ENCODE results near the gene DCN.

Gene DCN

DNA sequence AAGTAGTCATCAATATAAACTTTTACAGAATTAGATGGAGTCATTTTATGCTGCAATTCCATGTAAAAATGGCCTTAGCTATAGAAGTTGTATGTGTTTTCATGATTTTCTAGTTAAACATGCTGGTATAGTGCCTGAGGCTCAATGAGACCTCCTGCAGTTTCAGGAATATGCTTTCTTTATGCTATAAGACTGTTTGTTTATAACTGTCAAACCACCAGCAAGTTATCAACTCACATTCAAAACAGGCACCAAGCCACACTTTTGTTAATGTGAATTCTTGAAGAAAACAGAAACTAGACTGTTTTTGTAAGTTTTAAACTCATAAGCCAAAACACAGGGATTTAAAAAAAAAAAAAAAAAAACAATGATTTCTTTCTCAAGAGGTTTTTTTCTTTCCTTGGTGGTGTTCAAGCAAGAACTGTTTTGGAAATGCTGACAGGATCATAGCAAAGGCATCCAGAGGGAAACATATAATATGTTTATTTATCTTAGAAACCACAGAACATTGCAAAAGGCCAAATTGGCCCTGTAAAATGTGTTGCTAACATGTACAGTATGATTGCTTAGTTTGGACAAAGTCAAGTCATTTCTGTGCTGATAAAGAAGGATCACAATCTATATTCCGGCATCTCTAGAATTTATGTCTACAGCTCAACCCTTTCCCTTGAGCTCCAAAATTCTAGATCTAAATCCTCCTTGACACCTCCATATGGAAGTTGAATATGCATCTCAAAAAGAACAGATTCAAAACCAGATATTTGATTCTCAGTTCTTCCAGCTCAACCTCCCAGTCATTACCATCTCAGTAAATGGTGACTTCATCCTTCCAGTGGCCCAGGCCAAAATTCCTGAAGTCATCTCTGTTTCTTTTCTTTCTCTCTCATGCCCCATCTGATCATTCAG, 42.3 kb downstream of the DCN start:
- in situ Hi-C loops (cut with HindIII; ENCODE audit: low sequenced_read_pairs) = no loop called here

DNA sequence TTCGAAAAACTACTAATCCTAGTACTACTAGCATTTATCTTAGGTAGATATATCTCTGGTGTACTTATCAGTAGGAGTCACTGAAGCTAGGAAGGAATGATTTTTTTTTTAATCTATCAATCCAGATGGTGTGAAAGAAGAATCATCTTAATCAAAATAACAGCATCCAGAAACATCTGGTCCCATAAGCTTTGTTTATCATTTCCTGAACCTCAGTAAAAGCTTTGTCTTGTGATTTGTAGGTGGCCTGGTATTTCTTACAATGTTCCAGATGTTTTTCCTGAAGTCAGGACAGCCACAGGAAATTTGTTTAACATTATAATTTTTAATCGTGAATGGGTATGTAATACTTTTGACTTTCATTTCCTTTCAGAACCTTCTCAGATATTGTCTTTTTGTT, 43.3 kb downstream of the DCN start:
- in situ Hi-C loops (cut with HindIII; ENCODE audit: low sequenced_read_pairs) = no loop called here

DNA sequence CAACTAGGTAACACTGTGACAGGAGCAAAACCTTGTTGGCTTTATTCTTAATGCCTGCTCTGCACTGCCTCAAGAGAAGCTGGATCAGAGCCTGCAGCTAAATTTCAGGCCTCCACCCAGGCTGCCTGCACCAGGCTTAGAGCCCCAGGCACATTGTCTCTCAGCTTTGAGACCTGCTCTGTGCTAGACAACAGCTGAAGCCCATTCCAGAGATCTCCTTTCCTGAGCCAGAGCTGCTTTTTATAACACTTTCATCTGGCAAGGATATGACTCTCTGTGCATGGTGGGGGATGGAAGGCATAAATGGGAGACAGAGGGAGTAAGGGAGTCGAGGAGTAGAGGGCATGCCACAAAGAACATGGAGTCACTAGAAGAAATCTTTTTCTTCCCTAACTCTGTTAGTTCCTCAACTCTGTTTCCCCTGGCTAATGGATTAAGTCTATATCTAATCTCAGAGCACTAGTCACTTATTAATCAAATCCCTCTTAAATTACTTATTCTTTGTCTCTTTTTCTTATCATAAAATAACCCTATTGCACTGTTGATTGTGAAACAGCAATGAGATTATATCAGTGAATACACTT, 44.2 kb downstream of the DCN start:
- in situ Hi-C loops (cut with HindIII; ENCODE audit: low sequenced_read_pairs) = no loop called here

DNA sequence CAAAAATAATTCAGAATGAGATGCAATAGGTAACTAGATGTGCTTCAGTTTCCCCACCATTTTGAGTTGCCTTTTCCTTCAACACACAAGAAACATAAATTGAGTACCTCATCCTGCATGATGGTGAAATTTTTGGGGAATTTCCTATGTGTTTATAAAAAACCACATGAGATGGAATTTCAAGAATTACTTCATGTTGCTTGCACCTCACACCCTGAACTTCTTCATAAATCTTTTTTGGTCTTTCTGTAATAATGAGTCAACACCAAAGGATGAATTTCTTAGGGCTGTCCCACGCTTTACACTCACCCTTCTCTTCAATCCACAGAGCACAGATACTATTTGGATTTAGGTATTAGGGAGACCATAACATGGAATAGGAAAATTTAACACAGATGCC, 48.7 kb downstream of the DCN start:
- in situ Hi-C loops (cut with HindIII; ENCODE audit: low sequenced_read_pairs) = no loop called here

DNA sequence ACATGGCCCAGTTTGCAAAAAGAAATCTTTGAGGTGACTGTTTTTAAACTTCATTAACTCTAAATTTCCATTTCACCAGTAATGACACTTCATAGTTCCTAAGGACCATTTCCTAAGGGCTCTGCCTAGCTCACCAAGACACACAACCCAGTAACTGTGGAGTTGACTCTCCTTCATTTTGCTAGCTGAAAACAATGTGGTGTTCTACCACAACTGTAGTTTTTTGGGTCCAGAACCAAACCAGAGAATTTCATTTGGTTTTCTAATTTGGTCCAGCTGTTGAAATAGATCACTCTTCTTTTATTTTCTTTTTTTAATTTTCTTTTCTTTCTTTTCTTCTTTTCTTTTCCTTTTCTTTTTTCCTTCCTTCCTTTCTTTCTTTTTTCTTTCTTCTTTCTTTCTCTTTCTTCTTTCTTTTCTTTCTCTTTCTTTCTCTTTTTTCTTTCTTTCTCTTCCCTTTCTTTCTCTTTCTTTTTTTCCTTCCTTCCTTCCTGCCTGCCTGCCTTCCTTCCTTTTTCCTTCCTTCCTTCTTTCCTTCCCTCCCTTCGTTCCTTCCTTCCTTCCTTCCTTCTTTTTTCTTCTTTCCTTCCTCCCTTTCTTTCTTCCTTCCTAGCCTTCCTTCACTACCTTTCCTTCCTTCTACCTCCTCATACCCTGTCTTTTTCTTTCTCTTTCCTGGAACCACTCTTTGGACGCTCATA, 52.8 kb downstream of the DCN start:
- in situ Hi-C loops (cut with HindIII; ENCODE audit: low sequenced_read_pairs) = no loop called here

DNA sequence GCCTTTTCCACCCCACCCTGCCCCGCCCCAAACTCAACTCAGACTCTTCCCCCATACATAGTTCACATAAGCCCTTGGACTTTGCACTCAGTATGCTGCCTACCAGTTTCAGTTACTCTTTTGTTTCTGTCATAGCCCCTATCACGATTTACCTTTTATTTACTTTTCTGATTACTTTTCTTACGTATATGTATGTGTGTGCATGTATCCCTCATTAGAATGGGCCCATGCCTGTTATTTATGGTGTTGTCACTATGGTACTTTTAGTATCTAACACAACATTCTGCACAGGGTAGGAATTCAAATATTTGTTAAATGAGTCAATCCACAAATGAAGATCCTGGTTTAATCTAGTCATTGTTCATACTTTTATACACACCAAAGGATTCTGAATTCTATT, 54.9 kb downstream of the DCN start:
- in situ Hi-C loops (cut with HindIII; ENCODE audit: low sequenced_read_pairs) = no loop called here

DNA sequence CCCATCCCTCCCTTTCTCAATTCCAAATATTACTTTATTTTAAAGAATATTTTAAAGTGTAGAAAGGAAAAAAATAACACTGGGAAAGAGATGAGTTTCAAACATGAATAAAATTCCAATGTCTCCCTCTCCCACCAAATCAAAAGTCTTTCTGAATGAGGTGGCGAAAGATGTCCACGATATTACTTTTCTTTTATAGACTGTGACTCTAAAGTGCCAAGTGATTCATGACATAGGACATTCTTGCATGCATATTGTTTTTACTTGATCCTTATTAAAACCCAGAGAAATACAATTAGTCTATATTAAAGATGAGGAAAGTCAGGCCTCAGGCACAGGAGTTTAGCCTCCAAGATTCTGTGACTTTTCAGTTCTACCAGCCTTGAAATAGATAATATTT, 55.3 kb downstream of the DCN start:
- in situ Hi-C loops (cut with HindIII; ENCODE audit: low sequenced_read_pairs) = no loop called here

DNA sequence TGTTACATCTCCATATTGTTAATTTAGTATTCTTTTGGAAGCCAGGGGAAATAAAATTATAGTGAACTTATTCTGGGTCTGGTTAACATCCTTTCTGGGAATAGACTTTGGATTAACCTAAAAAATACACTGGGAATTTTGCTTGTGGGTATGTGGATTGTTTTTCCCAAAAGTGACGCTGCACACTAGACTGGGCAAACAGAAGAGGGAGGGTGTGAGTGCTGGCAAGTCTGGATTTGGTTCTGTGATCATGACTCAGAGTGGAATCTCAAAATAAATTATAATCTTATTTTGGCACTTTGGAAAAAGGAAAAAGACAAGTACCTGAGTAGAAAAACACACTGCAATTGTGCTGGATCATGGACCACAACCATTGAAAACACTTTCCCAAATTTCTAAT, 56.1 kb downstream of the DCN start:
- in situ Hi-C loops (cut with HindIII; ENCODE audit: low sequenced_read_pairs) = no loop called here

DNA sequence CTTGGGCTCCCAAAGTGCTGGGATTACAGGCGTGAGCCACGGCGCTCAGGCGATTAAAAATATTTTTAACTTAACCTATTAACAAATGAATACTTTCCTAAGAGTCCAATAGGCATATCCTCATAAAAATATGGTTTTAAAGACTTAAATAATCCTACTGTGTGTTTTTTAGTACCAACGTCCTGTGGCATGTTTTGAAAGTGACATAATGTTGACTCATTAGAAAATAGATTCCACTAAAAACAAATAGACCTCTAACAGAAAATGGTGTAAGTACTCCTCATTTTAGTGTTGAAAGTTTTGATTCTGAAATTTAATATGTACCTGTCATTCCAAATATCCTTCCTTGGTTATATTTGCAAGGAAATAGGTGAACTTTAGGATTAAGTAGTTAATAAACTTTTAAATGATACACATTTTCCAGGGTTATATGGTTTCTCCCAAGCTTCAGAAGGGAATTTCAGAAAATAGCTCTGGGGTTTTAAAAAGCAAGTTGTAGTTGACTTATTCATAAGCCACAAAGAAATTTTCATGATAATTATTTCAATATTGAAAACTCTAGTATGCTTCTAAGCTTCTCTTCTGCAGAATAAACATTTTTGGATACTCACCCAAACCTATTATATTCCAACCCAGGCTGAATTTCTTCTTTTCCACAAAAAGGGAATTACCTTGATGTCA, 59.2 kb downstream of the DCN start:
- in situ Hi-C loops (cut with HindIII; ENCODE audit: low sequenced_read_pairs) = no loop called here

DNA sequence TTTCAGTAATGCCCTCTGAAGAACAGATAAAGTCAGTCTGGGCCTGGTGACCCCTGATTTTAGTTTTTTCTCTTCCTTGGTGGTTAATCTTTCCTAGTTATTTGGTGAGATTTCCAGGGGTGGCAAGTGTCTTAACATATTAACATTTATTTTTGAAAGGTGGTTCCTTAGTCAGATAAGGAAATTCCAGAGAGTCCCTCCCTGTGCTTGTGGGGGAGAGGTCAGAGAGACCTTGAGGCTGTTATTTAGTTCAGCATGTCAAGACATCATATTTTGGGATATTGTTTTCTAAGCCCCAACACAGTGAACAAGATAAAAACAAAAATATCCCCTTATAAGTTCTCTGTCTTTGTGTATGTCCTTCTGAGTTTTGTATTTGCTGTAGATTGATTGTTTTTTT, 61.8 kb downstream of the DCN start:
- in situ Hi-C loops (cut with HindIII; ENCODE audit: low sequenced_read_pairs) = no loop called here

DNA sequence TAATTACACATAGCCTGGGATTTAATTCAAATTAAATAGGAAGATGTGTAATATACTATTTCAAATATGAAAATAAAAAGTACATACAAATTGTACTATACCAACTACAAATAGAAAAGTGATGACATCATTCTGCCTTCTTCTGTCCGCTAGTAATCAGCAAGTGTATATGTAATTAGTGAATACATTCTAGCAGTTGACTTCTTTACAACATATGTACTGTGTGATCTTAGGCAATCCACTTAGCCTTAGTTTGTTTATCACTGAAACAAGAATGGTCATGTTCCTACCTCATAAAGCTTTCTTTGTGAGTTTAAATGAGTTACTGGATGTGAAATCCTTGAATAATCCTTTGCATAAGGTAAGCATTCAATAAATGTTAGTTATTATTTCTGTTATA, 63.5 kb downstream of the DCN start:
- in situ Hi-C loops (cut with HindIII; ENCODE audit: low sequenced_read_pairs) = no loop called here

DNA sequence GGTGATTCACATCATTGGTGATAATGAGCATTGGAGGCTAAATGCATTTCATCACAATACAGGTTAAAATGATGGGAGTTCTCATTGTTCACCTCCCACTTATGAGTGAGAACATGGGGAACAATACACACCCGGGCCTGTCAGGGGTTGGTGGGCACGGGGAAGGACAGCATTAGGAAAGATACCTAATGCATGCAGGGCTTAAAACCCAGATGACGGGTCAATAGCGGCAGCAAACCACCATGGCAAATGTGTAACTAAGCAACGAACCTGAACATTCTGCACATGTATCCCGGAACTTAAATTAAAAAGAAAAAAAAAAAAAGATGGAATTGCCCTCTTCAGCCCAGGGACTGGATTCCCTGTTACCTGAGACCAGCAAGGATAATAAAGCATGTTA, 69.0 kb downstream of the DCN start:
- in situ Hi-C loops (cut with HindIII; ENCODE audit: low sequenced_read_pairs) = no loop called here

DNA sequence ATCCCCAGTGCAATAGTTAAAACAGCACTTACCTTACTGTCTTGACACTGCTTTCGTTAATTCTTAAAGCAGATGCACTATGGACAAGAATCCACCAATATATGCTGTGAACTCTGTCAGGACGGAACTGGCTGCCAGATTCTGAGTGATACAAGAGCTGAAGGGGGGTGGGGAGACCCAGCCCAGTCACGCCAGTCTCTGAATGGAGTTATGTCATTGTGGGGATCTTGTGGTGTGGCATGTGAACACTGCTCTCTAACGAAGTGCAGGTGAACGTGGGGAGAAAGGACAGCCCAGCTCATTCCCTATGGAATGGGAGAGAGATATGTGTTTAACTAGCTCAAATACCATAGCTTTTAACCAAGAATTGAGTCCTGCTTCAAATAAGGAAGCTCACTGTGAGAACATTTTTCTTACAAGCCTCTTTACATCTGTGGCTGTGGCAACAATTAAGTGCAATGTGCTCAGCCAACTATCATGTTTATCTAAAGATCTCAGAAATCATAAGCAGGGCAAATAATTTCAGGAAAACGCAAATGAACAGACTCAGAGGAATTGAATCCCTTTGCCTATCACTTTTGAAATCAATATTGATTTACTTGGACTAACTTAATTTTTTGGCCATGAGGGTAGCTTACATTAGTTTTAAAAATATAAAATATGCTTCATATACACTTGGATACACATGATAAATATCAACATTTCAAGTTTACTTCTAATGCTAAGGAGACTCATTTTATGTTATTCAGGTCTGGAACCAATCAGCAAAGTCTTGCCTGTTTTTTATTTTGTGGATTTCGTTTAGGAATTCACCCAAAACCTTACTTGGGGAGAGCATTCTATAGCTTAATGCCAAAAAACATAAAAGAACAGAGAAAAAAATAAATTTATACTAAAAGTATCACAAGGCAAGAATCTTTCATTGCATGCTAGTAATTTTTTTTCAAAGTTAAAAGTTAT, 71.0 kb downstream of the DCN start, which contains the start of gene LUM:
LUM (minus strand) TSS at position 129 of the 960 bp plus-strand sequence. CDS start 2,515 bp downstream, outside the sequence.
- in situ Hi-C loops (cut with HindIII; ENCODE audit: low sequenced_read_pairs) = no loop called here

DNA sequence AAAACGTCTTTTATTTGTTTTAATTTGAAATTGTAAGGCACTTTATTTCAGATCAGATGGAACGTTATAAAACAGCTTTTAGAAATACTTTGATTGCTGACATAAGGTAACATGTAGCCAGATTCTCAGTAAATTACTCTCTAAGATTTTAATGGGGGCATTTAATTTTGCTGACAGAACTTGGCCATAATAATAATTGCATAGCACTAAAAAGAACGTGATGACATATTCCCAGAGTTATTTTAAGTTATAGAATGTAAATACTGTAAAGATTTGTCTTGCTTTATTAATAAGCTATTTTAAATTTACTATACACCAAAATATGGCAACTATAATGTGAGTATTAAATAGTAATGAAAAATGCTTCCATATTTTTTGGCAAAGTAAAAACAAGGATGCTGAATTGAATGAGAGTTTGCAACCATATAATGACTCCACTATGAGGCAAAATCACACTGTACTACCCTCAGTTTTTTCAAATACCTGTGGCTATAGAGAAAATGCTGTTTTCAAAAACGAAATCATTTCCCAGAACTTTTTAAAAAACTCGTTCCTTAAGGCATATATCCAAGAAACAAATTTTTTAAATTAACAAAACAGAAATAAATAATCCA, 72.2 kb downstream of the DCN start:
- in situ Hi-C loops (cut with HindIII; ENCODE audit: low sequenced_read_pairs) = no loop called here

DNA sequence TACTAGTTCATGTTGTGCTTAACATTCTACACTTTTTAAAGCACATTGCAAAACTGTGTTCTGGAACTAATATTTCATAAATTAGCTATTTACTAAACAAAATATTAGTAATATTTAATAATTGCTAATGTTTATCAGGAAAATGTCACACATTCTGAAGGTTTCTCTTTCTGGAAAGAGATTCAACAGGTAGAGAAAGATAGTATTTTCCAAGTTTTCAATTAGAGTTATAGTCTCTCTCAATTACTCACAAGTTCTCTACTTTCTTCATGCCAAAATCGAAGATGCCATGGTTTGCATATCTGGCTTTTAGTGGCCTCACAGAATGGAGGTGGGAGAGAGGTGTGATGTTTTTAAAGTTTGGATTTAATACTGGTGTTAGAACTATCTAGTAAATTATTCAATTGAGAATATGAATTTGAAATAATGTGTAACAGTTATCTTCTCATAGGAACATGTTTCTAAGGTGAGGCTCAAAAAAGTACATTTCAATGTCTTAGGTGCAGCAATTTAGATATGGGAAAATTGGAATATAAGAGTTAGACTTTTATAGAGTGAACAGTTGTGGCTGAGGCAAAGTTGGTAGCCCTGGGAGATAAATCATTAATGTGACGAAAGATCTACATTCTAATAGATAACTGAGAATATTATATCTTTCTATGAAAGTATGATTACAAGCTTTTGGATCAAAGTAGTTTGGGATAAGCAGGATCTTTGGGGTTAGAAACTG, 72.9 kb downstream of the DCN start:
- in situ Hi-C loops (cut with HindIII; ENCODE audit: low sequenced_read_pairs) = no loop called here

DNA sequence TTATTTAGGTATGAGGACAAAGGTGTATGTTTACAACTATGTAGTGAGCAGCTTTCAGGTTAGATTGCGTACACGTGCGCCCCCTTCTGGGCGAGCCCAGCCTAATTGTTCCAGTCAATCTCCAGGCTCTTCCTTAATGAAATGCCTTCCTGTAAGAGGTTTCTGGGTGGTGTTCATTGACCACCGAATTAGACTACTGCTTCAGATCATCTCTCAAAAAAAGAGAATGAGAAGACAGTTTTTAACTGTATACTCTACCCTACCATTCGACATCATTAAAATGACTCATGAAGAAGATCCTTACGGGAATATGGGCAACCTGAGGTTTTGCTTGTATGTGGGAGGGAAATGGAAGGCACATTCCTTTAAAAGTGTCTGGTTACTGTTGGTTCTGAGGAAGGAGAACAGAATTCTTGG, 73.5 kb downstream of the DCN start:
- in situ Hi-C loops (cut with HindIII; ENCODE audit: low sequenced_read_pairs) = no loop called here

DNA sequence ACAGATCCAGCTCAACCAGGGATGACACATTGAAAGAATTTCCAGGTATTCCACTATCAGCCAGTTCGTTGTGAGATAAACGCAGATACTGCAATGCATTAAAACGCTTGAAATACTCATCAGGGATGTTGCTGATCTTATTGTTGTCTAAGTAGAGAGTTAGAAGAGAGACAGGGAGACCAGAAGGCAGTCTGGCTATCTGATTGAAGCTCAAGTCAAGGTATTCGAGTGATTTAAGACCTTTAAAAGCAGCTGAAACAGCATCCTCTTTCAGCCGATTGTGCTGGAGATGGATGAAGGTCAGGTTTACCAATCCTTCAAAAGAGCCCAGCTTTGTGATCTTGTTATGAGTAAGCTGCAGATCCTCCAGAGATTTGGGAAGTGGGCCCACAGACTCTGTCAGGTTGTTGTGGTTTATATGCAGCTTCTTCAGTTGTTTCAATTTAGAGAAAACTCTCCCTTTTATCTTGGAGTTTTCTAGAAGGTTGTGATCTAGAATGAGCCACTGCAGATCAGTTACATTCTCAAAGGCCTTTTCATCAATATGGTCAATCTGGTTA, 74.3 kb downstream of the DCN start:
- in situ Hi-C loops (cut with HindIII; ENCODE audit: low sequenced_read_pairs) = no loop called here

DNA sequence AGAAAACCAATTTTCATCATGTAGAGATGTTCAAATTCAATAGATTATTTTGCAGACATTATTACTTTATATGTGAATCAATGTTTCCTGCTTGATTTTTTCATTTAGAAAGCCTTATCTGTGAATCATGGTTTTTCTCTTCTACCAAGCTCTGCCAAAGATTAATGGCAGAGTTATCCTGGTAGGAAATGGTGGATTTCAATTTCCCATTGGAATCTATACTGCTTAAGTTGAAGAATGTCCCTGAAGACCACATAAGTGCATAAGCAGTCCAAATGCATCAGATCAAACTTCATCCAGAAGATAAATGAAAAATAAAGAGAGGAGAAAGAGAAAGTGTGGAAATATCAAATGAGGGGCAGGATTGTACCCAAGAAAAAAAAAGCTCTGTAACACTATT, 76.3 kb downstream of the DCN start:
- in situ Hi-C loops (cut with HindIII; ENCODE audit: low sequenced_read_pairs) = no loop called here

DNA sequence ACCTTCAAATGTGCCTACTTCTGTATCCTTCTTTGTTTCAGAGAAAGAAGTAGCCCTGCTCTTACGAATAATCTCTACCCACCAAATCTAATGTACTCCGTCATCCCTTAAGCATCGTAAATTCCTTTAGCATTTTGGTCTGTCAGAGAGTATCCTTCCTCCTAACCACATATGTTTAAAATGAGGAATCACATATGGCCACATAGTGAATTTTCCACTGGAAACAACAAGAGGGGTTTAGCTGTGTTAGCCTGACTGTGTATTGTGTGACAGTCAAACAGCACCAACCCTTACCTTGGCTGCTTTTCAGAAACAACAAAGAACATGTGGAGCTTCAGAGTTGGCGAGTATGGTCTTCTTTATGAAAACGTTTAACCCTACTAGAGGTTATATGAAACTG, 76.8 kb downstream of the DCN start:
- in situ Hi-C loops (cut with HindIII; ENCODE audit: low sequenced_read_pairs) = no loop called here
